Measurements from ENCODE around the gene CRYBG2. TPM values are rescaled to one million over a fixed set of nuclear protein-coding genes. Genes with fewer than 3 reads are reported as not detected.
"Not testable (repeated sequence)": the region's sequence is repeated elsewhere in the genome, so short reads cannot be mapped to it uniquely, and the experiment has no call there.

Gene CRYBG2
- total and polyA plus RNA-seq, 10 donors: 0.87 to 3.4 (median 1.2) TPM; not detected in 5

DNA sequence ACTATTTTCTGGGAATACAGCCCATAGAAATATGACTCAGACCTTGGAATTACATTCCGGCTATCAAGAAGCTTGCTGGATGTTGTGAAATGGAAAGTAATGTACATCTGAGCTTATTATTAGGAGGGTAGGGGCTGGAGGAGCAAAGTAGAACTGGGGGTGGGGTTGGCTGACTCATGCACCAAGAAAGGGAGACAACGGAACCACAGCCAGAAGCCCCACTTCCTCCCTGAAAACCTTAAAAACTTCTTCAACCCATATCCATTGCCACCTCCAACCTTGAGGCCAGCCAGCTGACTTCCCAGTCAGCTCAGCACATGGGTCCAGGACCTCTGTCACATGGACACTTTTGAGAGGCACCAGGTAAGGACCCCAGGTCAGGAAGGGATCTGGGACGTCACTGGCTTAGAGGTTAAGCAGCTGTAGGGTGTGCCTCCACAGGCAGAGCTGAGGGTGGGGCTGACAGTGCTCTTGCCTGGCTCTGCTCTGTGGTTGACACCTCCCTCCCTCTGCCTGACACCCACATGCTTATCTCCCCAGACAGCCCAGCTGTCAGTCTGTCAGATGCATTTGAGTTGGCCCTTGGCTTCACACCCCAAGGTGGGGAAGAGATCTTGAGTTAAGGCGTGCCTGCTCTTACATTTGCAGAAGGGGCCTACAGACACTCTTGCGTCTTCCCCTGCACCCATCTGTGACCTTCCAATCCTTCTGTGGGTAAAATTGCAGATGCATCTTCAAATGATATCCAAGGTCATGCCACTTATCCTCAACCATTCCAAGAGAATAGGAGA, 24.4 kb upstream of the CRYBG2 start:
- WGBS, 5 donors: 0 to 21% (median 17%) methylated on average over 5 of the region's 5 CpGs
- intact Hi-C loops (cut with DNase I; ENCODE audit: low total_unique reads): no loop called here
- H3K4me3 ChIP-seq: no peak overlapping the region
- peaks cover 0 to 49% (median 35%) of the 10 kb centered on the region in 6 donors for H3K4me1 ChIP-seq
- peak overlapping the region in 6 of 8 donors; percentile 17 to 79 (median 51) for H3K27ac ChIP-seq
- H3K9me3 ChIP-seq: no peaks in the 10 kb centered on the region
- no peaks in the 10 kb centered on the region for H3K36me3 ChIP-seq
- DNase-seq: peak; percentile 86
- H3K27me3 ChIP-seq (replicated peaks in 1 of 7): peaks cover 0 to 24% (median 0%) of the 10 kb centered on the region in 7 donors
- TF ChIP-seq POLR2AphosphoS5 (IDR thresholded peaks at IDR 0.05): peak in 1 of 3 donors; percentile 63
- TF ChIP-seq, protein P1, sequence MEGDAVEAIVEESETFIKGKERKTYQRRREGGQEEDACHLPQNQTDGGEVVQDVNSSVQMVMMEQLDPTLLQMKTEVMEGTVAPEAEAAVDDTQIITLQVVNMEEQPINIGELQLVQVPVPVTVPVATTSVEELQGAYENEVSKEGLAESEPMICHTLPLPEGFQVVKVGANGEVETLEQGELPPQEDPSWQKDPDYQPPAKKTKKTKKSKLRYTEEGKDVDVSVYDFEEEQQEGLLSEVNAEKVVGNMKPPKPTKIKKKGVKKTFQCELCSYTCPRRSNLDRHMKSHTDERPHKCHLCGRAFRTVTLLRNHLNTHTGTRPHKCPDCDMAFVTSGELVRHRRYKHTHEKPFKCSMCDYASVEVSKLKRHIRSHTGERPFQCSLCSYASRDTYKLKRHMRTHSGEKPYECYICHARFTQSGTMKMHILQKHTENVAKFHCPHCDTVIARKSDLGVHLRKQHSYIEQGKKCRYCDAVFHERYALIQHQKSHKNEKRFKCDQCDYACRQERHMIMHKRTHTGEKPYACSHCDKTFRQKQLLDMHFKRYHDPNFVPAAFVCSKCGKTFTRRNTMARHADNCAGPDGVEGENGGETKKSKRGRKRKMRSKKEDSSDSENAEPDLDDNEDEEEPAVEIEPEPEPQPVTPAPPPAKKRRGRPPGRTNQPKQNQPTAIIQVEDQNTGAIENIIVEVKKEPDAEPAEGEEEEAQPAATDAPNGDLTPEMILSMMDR (IDR thresholded peaks at IDR 0.05 in 8 of 11, conservative IDR thresholded peaks at IDR 0.05 in 3 of 11): no peak
- no peak for TF ChIP-seq POLR2A (IDR thresholded peaks at IDR 0.05)

DNA sequence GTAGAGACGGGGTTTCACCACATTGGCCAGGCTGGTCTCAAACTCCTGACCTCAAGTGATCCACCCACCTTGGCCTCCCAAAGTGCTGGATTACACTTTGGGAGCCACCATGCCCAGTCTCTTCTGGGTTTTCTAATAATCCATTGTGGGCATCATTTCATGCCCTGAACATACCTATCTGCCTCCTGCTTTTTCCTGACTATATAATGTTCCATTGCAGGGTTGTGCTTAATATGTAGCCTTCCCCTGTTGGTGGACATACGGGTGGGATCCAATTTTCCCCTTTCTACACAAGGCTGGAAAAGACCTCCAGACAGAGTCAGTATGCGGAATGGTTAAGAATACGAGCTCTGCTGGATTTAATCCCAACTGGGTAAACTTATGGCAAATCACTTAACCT, 22.1 kb upstream of the CRYBG2 start:
- Histone ChIP-seq H3K9me3 (no peaks in the 10 kb centered on the region), H3K36me3 (no peaks in the 10 kb centered on the region), H3K4me3 (no peak overlapping the region), H3K27me3 (replicated peaks in 1 of 7) (peaks cover 0 to 30% (median 0%) of the 10 kb centered on the region in 7 donors), H3K27ac (no peak overlapping the region), H3K4me1 (peaks cover 0 to 66% (median 39%) of the 10 kb centered on the region in 6 donors)
- TF ChIP-seq POLR2AphosphoS5 (IDR thresholded peaks at IDR 0.05) (no peak), POLR2A (IDR thresholded peaks at IDR 0.05) (no peak)
- TF ChIP-seq, protein P1 (IDR thresholded peaks at IDR 0.05 in 8 of 11, conservative IDR thresholded peaks at IDR 0.05 in 3 of 11): no peak
- intact Hi-C loops (cut with DNase I; ENCODE audit: low total_unique reads): no loop called here
- 93 to 96% (median 94%) methylated on average over 4 of the region's 4 CpGs for WGBS, 5 donors
- no peak for DNase-seq

DNA sequence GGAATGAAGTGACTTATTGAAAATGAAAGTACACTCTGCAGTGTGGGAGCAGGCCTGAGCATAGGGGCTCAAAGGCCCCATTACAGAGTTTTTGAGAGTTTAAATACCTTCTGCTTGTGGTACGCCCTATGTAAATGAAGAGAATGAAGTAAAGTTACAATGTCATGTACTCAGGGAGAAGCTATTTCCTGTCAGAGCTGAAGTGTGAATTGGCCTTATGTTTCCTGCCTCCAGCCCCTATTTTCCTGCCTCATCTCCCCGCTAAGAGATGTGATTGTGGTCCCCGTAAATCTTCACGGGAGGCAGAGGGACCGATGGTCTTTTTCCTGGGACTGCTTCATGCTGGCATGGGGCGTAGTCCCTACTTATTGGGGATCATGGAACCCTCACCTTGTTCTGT, 21.2 kb upstream of the CRYBG2 start:
- DNase-seq: no peak
- TF ChIP-seq POLR2AphosphoS5 (IDR thresholded peaks at IDR 0.05) (no peak), POLR2A (IDR thresholded peaks at IDR 0.05) (no peak)
- TF ChIP-seq, protein P1 (IDR thresholded peaks at IDR 0.05 in 8 of 11, conservative IDR thresholded peaks at IDR 0.05 in 3 of 11): no peak
- H3K27me3 ChIP-seq (replicated peaks in 1 of 7): peaks cover 0 to 21% (median 0%) of the 10 kb centered on the region in 7 donors
- H3K9me3 ChIP-seq: no peaks in the 10 kb centered on the region
- intact Hi-C loops (cut with DNase I; ENCODE audit: low total_unique reads): no loop called here
- no peak overlapping the region for H3K4me3 ChIP-seq
- 9 to 36% (median 13%) methylated on average over 6 of the region's 6 CpGs for WGBS, 5 donors
- H3K4me1 ChIP-seq: peaks cover 0 to 76% (median 42%) of the 10 kb centered on the region in 6 donors
- no peaks in the 10 kb centered on the region for H3K36me3 ChIP-seq
- H3K27ac ChIP-seq: peak overlapping the region in 2 of 8 donors; percentile 9 to 24

DNA sequence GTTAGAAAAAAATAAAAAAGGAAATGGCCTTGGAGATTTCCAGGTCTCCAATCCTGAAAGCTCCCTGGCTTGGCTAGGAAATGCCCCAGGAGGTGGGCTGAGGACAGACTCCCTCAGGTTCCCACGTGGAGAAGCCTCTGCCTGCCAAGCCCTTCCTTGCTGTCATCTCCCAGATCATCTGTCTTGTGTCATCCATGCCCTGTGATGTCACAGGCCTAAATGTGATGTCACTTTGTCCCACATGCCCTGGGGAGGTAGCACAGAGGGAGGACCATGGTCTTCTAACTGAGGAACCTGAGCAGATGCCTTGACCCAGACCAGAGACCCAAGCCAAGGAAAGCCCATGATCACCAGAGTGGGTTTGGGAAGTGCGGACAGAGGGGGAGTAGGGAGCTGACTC, 20.4 kb upstream of the CRYBG2 start:
- H3K36me3 ChIP-seq; H3K4me3 ChIP-seq; intact Hi-C loops (cut with DNase I; ENCODE audit: low total_unique reads); H3K9me3 ChIP-seq; DNase-seq: not testable (repeated sequence)
- peaks cover 0 to 77% (median 43%) of the 10 kb centered on the region in 6 donors for H3K4me1 ChIP-seq
- 45 to 79% (median 67%) methylated on average over 2 of the region's 2 CpGs for WGBS, 5 donors
- H3K27ac ChIP-seq: peak overlapping the region in 1 of 8 donors; percentile 28
- H3K27me3 ChIP-seq (replicated peaks in 1 of 7): peaks cover 0 to 17% (median 0%) of the 10 kb centered on the region in 7 donors

Measured in spleen (tissue), 11 donors.